ENCODE data around the gene TSGA10IP. TPM values are rescaled to one million over a fixed set of nuclear protein-coding genes. Genes with fewer than 3 reads are reported as not detected.

Gene TSGA10IP
- polyA plus RNA-seq, 4 donors: 0.52 TPM; not detected in 3

GRCh38 chr11:65973439-65974110 is 28.3 kb downstream of the TSGA10IP start:
- DNase-seq (ENCODE audit: low read depth in 4 of 4, low spot score in 2 of 4): no peak

DNA sequence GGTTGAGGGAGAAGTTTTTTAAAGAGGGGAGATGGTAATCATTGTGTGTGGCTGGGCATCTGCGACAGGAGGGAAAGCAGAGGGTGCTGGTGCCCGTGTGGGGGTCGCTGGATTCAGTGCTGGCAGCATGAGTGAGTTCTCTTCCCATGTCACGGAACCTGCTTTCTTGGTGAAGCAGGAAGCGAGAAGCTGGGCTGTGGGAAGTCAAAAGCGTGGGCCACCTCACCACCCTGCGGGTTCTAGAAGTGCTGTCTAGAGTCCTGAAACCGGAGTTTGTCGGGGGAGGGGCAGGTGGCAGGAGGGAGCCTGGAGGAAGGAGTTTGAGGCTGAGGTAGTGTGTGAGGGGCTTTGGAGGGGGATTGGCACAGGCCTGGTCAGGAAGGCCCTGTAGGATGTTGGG is 30.5 kb downstream of the TSGA10IP start:
- DNase-seq (ENCODE audit: low read depth in 4 of 4, low spot score in 2 of 4): no peak

- DNase-seq (ENCODE audit: low read depth in 4 of 4, low spot score in 2 of 4): no peak
These were observed 31.2 kb downstream of the TSGA10IP start for GRCh38 chr11:65976216-65977176.

GRCh38 chr11:65977621-65978390 is 32.5 kb downstream of the TSGA10IP start:
- no peak for DNase-seq (ENCODE audit: low read depth in 4 of 4, low spot score in 2 of 4)

DNA sequence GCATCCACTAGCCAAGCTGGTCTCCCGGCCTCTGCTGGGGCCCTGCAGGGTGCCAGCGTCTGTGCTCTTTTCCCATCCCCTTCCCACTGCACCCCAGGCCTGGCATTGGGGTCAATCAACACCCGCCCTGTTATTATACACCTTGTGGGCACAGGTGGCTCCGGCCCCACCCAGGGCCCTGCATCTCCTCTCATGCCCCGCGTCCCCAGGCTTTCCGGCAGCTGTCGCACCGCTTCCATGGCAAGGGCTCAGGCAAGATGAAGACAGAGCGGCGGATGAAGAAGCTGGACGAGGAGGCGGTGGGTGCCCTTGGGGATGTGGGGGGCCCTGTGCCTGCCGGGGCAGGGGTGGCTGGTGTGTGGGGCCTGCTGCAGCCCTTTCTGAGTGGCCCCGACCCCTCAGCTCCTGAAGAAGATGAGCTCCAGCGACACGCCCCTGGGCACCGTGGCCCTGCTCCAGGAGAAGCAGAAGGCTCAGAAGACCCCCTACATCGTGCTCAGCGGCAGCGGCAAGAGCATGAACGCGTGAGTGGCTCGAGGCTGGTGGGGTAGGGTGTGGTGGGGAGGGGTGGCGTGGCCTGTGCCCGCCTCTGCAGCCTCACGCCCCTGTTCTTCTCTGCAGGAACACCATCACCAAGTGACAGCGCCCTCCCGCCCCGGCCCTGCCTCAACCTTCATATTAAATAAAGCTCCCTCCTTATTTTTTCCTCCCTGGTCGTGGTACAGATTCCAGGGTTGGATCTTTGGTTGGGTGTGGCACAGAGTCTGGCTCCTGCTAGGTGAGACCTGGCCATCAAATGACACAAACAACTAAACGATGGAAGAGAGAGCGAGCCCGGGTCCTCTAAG is 33.3 kb downstream of the TSGA10IP start:
- DNase-seq (ENCODE audit: low read depth in 4 of 4, low spot score in 2 of 4): no peak

DNA sequence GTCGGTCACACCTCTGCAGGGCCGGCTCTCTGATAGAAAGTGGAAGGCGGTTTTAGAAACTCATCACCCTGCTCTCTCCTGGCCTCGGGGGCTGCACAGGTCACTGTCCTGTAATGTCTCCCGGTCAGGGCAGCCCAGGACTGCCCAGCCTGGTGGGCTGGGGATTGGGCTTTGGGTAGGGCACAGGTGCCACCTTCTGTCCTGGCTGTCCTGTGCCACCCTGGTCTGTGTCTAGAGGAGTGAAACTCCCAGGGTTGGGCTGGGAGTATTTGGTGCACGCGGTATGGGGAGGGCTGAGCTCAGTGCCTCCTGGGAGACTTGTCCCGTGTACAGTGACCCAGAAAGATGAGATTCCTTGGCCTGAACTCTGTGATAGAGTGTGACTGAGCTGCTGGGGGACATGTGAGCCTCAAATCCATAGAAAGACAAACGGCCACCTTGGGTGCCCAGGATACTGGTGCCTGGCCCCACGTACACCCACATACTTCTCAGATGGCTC is 34.0 kb downstream of the TSGA10IP start:
- no peak for DNase-seq (ENCODE audit: low read depth in 4 of 4, low spot score in 2 of 4)

- DNase-seq (ENCODE audit: low read depth in 4 of 4, low spot score in 2 of 4): no peak
These were observed 35.9 kb downstream of the TSGA10IP start for GRCh38 chr11:65981101-65981740.

DNA sequence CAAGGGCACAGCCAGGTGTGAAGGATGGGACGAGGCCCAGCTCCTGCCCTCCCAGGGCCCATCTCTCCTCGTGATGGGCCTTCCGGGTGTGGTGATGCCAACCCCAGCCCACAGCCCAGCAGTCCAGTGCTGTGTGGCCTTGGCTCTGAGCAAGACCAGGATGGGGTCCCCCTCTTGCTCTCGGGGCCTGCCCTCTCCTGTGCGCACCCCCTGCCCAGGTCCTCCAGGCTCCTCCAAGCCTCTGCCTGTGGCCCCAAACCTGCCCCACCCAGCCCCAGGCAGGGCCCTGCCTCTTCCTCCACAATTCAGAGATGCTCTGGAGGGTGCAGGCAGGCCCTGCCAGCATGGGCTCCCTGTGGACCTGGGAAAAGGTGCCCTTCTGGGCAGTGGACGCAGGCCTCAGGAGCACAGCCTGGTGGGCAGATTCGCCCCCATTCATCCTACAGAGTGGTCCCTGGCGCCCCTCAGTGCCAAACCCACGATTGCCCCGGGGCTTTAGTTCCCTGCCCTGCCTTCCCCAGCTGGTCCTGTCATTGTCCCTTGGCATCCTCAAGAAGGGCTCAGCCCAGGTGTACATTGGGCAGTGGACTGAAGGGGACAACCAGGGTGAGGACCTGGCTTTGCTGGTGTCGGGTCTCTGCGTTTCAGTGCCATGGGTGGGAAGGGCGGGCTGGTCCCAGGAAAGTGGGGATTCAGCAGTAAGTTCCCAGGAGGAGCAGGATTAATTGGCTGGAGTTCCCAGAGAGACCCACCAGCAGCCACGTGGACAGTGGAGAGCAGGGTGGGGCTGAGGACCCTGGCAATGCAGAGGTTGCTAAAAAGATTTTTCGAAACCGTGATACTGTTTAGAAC is 36.9 kb downstream of the TSGA10IP start:
- DNase-seq (ENCODE audit: low read depth in 4 of 4, low spot score in 2 of 4): no peak

DNA sequence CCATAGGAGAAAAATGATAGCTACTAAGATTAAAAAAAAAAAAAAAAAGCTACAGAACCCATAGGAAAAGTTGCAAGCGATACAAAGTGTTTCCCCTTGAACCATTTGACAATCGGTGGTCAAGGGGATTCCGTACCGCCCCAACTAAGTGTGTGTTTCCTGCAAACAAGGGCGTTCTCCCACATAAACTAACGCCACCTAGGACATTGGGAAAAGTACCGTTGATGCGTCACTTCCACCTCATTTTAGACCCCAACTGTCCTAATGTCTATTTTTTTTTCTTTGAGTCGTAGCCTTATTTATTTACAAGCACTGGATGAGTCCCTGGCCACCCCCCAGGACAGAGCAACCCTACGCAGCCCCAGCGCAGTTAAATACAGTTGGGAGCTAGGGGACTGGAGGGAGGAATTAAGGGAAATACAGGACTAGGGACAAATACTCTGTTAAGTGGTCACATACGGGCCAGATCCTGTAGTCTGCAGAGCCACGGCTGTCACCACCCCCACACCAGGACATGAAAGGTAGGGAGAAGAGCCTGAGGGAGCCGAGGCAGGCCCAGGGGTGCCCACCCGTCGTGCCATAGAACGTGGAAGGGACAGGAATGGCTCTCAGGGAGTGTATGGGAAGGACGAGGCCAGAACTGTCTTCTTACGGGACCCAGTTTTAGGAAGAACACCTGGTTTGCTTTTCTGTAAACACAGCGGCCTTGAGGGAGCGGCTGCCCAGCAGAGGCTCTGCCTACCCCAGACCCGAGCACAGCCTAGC is 37.7 kb downstream of the TSGA10IP start:
- DNase-seq (ENCODE audit: low read depth in 4 of 4, low spot score in 2 of 4): no peak

DNA sequence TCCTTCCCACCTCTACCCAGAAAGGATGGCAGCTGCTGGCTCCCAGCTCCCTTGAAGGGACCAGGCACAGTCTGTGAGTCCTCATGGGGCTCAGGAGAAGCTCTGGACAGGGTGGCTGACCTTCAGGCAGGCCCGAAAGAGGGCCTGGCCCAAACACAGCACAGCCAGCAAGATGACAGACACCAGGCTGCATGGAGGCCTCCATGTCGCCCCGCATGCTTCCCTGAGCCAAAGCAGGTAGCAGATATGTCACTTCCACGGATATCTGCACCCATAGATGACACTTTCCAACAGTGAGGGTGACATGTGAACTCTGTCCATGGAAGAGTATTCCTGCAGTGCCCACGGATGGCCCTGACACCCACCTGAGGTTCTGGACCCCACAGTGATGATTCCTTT is 38.3 kb downstream of the TSGA10IP start:
- no peak for DNase-seq (ENCODE audit: low read depth in 4 of 4, low spot score in 2 of 4)

- DNase-seq (ENCODE audit: low read depth in 4 of 4, low spot score in 2 of 4): no peak
These were observed 42.1 kb downstream of the TSGA10IP start for GRCh38 chr11:65987336-65987735.

GRCh38 chr11:65988791-65989592 is 43.7 kb downstream of the TSGA10IP start:
- peak; percentile 87 to 97 (median 90) for DNase-seq (ENCODE audit: low read depth in 4 of 4, low spot score in 2 of 4)

GRCh38 chr11:65992056-65992455 is 46.8 kb downstream of the TSGA10IP start:
- DNase-seq (ENCODE audit: low read depth in 4 of 4, low spot score in 2 of 4): no peak

DNA sequence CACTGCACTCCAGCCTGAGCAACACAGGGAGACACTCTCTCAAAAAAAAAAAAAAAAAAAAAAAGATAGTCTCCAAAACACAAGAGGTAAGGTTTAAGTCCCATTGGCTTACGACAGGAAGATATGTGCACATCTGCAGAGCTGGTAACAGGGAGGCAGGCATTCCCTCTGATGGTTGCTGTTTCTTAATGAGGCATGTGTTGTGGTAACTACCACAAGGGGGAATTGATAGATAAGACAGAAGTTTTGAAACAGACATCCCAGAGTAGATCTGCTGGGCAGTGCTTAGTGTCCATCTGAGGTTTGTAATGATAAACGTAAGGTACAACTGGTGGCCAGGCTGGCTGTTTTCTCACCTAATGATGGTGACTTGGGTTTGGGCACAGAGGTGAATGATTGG is 52.0 kb downstream of the TSGA10IP start:
- no peak for DNase-seq (ENCODE audit: low read depth in 4 of 4, low spot score in 2 of 4)

DNA sequence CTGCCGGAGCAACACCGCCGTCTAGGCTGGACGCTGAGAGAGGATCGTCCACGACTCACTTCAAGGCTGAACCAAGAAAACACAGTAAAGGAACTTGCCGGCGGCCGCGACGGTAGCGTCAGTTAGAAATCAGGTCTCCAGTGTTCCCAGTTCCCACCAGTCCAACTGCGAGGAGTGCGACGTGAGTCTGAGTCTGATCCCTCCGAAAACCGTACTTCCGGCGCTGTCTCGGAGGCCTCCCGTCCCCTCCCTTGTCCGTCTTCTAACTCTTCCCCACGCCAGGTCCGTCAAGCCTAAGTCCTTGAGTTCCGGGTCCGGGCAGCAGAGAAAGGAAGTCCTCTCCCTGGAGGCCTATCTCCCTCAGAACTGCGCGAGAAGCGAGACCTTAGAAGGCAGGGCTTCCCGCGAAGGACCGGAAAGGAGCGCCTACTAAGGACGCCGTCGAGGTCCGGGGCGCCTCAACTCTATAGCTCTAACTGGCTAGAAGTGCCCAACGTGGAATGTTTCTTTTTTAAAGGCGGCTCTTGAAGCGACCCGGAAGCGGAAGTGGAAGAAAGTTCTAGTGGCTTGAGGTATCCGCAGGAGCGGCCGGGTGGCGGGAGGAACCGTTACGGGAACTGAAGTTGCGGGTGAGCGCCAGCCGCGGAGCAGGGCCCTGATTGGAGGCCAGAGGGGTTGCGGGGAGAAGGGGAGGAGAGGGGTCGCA is 56.8 kb downstream of the TSGA10IP start, which contains the start of the genes BANF1 and EIF1AD:
BANF1 (plus strand) TSS at position 562 of the 706 bp plus-strand sequence. CDS start 748 bp downstream, outside the sequence.
EIF1AD (minus strand) TSS at position 216 of the 706 bp plus-strand sequence. CDS start 1,768 bp downstream, outside the sequence.
- DNase-seq (ENCODE audit: low read depth in 4 of 4, low spot score in 2 of 4): peak; percentile 97 to 99 (median 98)

DNA sequence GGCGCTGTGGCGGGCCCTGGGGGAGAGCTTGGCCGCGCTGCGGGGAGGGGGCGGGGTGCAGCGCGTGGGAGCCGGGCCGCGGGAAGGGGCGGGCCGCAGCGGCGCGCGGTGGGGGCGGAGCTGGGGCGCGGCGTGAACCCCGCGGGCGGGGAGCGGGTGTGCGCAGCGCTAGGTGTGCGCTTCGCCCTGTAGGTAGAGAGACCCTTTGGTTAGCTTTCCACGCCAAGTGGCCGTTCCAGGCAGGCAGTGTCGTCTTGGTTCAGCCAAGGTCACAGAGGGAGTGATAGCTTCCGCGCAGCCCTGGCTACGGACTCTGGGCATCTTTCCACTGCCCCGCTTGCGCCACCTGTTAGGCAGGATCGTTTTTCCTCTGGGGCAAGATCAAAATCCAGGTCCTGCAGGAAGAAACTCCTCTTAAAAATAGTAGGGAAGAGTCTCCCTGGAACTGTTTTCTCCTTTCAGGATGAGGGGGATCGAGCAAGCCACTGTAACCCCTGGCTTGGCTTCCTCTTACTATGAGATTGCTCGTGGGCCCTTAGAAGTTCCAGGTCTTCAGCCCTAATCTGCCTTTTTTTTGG is 57.5 kb downstream of the TSGA10IP start:
- no peak for DNase-seq (ENCODE audit: low read depth in 4 of 4, low spot score in 2 of 4)

Data from left renal cortex interstitium (tissue), 4 donors.